Retinal pigment epithelial cell (primary cell): Measurements from ENCODE around the gene KIF25.

Experiments
- DNase-seq: peaks from one replicate; pipeline ENCODE4 v3.0.0-alpha.2; 2010; ENCODE audit warnings: low read depth
- H3K4me3 ChIP-seq: 2 replicates; pipeline ENCODE4 v1.5.1; 2011; ENCODE audit warnings: mild to moderate bottlenecking, low read length, control low read depth, moderate library complexity
- CTCF ChIP-seq: conservative IDR thresholded peaks from 2 replicates; pipeline ENCODE4 v1.5.1; 2011; ENCODE audit warnings: low read depth, low read length, control low read depth, inconsistent platforms

The KIF25 gene

GRCh38 chr6:168049277-168049676 lies 51.8 kb downstream of the KIF25 start:
- no peak for DNase-seq

GRCh38 chr6:168049706-168050224 lies 52.3 kb downstream of the KIF25 start:
- TF ChIP-seq CTCF = no peak
- no peak for DNase-seq
- no peak overlapping the region for H3K4me3 ChIP-seq

More at GRCh38 chr6:168049277-168049676, 51.8 kb downstream of the KIF25 start:
- H3K4me3 ChIP-seq = no peak overlapping the region
- no peak for TF ChIP-seq CTCF

- no peak overlapping the region for H3K4me3 ChIP-seq
- no peak for DNase-seq
- no peak for TF ChIP-seq CTCF
These were observed 52.9 kb downstream of the KIF25 start for GRCh38 chr6:168050225-168050880.

- DNase-seq = no peak
- no peak overlapping the region for H3K4me3 ChIP-seq
- TF ChIP-seq CTCF = peak; percentile 29
These were observed 53.6 kb downstream of the KIF25 start for GRCh38 chr6:168050881-168051586.

DNA sequence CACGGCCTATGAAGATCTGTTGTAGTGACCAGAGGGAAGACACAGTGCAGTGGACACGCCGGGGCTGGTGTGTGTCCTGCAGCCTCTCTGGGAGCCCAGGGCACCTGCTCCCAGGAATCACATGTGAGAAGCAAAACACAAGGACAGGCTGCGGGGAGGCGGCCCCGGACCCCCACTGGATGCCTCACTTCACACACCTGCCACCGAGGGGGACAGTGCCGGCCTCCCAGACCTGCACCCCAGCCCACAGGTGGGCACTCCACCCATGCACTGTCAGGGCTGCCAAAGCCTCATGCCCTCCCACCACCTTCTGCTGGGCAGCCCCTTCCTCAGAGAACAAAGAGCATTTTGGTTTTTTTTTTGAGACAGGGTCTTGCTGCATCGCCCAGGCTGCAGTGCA lies 54.2 kb downstream of the KIF25 start:
- TF ChIP-seq CTCF = no peak
- no peak for DNase-seq
- H3K4me3 ChIP-seq = no peak overlapping the region

DNA sequence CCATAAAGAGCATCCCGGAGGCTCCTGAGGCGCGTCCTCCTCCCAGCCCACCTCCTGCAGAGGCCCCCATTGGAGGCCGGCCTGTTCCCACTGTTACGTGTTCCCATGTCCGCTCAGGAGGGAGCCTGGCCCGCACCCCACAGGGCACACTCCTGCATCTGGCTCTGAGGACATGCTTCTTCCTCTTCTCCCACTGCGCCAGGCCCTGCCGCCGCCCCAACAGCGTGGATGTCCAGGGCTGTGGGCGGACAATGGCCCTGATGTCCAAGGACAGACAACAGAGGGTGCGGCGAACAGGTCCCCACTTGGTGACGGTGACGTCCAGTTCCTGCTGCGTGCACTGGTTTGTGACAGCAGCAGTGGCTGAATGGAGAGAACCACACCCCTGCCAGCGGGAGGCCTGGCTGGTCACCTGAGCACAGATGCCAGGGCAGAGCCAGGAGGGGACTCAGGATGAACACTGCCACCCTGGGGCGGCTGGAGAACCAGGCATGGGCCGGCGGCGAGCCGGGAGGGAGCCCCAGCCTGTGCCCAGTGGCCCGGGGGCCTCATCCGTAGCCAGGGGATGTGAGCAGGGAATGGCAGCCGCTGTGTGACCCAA lies 54.9 kb downstream of the KIF25 start:
- H3K4me3 ChIP-seq = no peak overlapping the region
- no peak for DNase-seq
- no peak for TF ChIP-seq CTCF
